Activated effector memory CD4-positive, alpha-beta T cell treated with anti-CD3 and anti-CD28 coated beads, Interleukin-2, amount 50 U/mL, for 16 hours (primary cell): ENCODE results near the gene MCM3AP.

Source experiments
- DNase-seq: peaks from one replicate; pipeline ENCODE4 v3.0.0-alpha.2; 2020

MCM3AP gene

GRCh38 chr21:46285206-46285661 is at the start of gene MCM3AP:
Gene MCM3AP (minus strand): TSS chr21:46285611. CDS start chr21:46285286, 325 bp downstream.
- DNase-seq, result no peak

- DNase-seq, result no peak
Measured at GRCh38 chr21:46334351-46335140, 49.1 kb upstream of the MCM3AP start.

GRCh38 chr21:46329796-46330195 is 44.4 kb upstream of the MCM3AP start:
- DNase-seq, result no peak

GRCh38 chr21:46328151-46328550 is 42.7 kb upstream of the MCM3AP start:
- no peak for DNase-seq

- no peak for DNase-seq
Measured at GRCh38 chr21:46327711-46328110, 42.3 kb upstream of the MCM3AP start.

- DNase-seq, result no peak
Measured at GRCh38 chr21:46326110-46326703, 40.8 kb upstream of the MCM3AP start.

GRCh38 chr21:46325073-46325912 is 39.9 kb upstream of the MCM3AP start:
- peak; percentile 76 for DNase-seq

- DNase-seq, result peak; percentile 96
Measured at GRCh38 chr21:46324390-46325072, 39.1 kb upstream of the MCM3AP start.

- peak; percentile 99 for DNase-seq
Measured at GRCh38 chr21:46323710-46324389, 38.4 kb upstream of the MCM3AP start, which contains the start of the genes C21orf58 and PCNT. Gene C21orf58 (minus strand): TSS chr21:46323870. CDS start chr21:46322738, 1,132 bp downstream. Gene PCNT (plus strand): TSS chr21:46324156. CDS start chr21:46324229, 73 bp downstream.

GRCh38 chr21:46323227-46323709 is 37.9 kb upstream of the MCM3AP start:
- no peak for DNase-seq

GRCh38 chr21:46322351-46323226 is 37.2 kb upstream of the MCM3AP start:
- peak; percentile 68 for DNase-seq

GRCh38 chr21:46320331-46320801 is 35.0 kb upstream of the MCM3AP start:
- no peak for DNase-seq

- DNase-seq, result no peak
Measured at GRCh38 chr21:46319186-46319585, 33.8 kb upstream of the MCM3AP start.

- DNase-seq, result no peak
Measured at GRCh38 chr21:46318464-46318845, 33.0 kb upstream of the MCM3AP start.

GRCh38 chr21:46317710-46318463 is 32.5 kb upstream of the MCM3AP start:
- DNase-seq, result no peak

GRCh38 chr21:46316708-46317324 is 31.4 kb upstream of the MCM3AP start:
- DNase-seq, result no peak

- no peak for DNase-seq
Measured at GRCh38 chr21:46314441-46315020, 29.1 kb upstream of the MCM3AP start.

GRCh38 chr21:46312949-46313348 is 27.5 kb upstream of the MCM3AP start:
- DNase-seq, result no peak

GRCh38 chr21:46311568-46311967 is 26.2 kb upstream of the MCM3AP start:
- no peak for DNase-seq
